HG03575 (cell line): ENCODE results near the gene PLSCR3.

ENCODE experiments used
- ATAC-seq: cut with Tn5 transposase; IDR thresholded peaks from one replicate; pipeline ENCODE4 v1.9.1; 2021; ENCODE audit not compliant: unreplicated experiment, insufficient number of reproducible peaks, low FRiP score; ENCODE audit errors: extremely low read depth

The PLSCR3 gene

GRCh38 chr17:7356072-7356549 lies 38.2 kb downstream of the PLSCR3 start:
- no peak for ATAC-seq

DNA sequence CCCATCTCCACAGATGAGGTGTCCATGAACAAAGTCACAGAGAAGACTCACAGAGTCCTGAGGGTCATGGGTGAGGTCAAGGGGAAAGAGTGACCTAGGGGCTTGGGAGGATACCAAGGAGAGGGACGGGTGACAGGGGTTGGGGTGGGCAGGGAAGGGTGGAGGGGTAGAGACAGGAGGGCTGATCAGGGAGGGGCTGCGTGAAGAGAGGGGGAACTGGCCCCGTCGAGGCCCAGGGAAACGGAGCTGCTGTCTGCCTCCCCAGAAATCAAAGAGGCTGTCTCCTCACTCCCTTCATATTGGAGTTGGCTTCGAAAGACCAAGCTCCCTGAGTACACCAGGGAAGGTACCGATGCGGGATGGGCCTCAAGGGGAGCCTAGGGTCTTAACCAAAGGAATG lies 38.8 kb downstream of the PLSCR3 start:
- ATAC-seq = no peak

DNA sequence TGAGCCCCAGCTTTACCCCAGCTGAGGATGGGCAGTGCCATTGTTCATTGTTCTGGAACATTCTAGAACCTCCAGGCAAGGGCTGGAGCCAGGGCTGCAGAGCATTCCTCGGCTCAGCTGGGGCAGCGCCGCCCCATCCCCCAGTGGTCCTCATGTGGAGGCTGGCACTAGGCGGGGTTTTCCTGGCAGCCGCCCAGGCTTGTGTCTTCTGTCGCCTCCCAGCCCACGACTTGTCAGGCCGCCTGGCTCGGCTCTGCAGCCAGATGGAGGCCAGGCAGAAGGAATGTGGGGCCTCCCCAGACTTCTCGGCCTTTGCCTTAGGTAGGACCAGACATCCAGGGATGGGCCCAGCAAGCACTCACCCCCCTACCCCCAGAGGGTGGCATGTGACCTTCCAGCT lies 39.3 kb downstream of the PLSCR3 start, which contains the start of gene TMEM95:
Gene TMEM95, plus strand, starts transcription at position 104 of the 400 bp plus-strand sequence. Its CDS starts 49 bp downstream, at position 153.
- ATAC-seq = no peak

DNA sequence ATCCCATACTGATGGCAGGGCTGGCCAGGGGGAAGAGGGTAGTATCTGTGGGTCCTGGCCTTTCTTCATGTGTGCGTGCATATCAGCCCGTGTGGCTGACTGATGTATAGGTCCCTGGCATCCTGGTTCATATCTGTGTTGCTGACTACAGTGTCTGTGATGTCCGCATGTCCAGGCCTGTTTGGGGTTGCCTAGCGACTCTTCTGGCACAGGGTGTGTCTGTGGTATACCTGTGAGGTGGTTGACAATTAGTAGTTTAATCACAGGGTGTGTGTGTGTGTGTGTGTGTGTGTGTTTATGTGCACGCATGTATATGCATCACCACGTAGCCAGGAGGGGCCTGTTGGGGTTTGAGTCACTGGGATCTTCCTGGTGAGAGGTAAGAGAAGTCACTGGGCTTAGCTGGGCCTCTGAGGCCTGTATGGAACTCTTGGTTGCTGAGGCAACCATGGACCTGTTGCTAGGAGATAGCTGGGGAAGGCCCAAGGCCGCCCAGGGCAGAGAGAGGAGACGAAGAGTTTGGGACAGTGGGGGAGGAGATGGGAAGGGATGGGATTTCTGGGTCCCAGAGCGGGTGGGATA lies 40.0 kb downstream of the PLSCR3 start:
- ATAC-seq = no peak

GRCh38 chr17:7352910-7353635 lies 41.3 kb downstream of the PLSCR3 start:
- ATAC-seq = no peak

DNA sequence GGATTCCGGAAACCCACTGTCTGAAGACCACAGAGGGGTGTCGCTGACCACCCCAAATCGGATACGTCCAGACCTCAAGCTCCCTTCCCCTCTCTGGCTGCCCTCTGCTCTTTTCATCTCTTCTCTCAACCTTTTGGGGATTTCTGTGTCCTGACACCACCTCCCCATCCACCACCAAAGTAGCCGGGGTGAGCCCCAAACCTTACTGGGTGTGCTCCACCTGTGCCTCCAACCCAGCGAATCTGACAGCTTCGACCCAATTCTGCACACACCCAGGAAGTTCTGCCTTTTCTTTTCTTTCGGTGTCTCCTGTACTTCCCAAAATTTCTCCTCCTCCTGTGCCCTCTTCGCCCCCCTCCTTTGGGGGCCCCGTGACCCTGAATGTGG lies 41.8 kb downstream of the PLSCR3 start:
- ATAC-seq = no peak

GRCh38 chr17:7351665-7352502 lies 42.4 kb downstream of the PLSCR3 start, which contains the start of gene KCTD11:
Gene KCTD11 (plus strand): TSS chr17:7352162.
- no peak for ATAC-seq

- ATAC-seq = no peak
These were observed 45.7 kb downstream of the PLSCR3 start for GRCh38 chr17:7348478-7349242.

GRCh38 chr17:7347630-7348477 lies 46.5 kb downstream of the PLSCR3 start:
- ATAC-seq = no peak

DNA sequence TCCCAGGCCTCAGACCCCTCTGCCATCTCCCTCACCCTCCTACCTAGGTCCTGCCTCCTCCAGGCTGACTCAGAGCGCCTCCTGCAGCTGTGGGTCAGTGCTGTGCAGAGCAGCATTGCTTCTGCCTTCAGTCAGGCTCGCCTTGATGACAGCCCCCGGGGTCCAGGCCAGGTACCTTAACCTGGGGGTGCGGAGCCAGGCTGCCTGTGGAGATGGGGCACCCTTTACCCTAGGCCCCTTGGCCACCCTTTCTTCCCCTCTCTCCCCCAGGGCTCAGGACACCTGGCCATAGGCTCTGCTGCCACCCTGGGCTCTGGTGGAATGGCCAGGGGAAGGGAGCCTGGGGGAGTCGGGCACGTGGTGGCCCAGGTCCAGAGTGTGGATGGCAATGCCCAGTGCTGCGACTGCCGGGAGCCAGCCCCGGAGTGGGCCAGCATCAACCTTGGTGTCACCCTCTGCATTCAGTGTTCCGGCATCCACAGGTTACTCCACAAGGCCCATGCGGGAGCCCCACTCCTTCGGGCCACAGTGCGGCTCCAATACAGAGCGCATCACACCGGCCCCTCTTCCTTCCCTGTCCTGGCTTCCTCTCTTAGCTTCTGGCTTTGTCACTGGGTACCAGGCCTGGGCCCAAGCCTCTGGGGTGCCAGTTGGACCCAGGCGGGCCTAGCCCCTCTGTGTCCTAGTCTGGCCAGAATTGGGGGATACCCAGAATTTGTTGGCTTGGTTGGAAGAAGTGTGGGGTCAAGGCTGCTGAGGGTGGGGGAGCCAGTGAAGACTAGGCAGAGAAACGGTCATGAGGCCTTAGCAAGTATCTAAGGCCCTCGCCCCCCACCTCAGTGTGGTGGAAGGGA lies 47.3 kb downstream of the PLSCR3 start:
- ATAC-seq = no peak

- no peak for ATAC-seq
These were observed 51.1 kb downstream of the PLSCR3 start for GRCh38 chr17:7343250-7343649.

GRCh38 chr17:7341842-7342241 lies 52.5 kb downstream of the PLSCR3 start:
- no peak for ATAC-seq

GRCh38 chr17:7340179-7340578 lies 54.1 kb downstream of the PLSCR3 start:
- ATAC-seq = no peak
